PFSK-1 (cell line): ENCODE data around the gene LYSMD4.
A peak's percentile ranks its signal among the peaks of the same experiment; 100 is the strongest.

ENCODE experiments used
- FOXP2 ChIP-seq: optimal IDR thresholded peaks from 2 replicates; pipeline ENCODE3; 2011; ENCODE audit warnings: borderline replicate concordance, control low read depth, inconsistent platforms; ENCODE audit not compliant: insufficient read depth; ENCODE audit errors: extremely low read length, extremely low read depth
- POLR2AphosphoS5 ChIP-seq: IDR thresholded peaks from 2 replicates; pipeline ENCODE4 v1.6.1; 2012; ENCODE audit warnings: low read depth, mild to moderate bottlenecking, control low read depth, low read length, moderate library complexity
- REST ChIP-seq, 2 experiments: IDR thresholded peaks; 2 replicates each; pipeline versions ENCODE4 v1.6.1 to v1.8.0; 2011 to 2012; ENCODE audit warnings: low read depth in 2 of 2, low read length in 2 of 2, control low read depth in 1 of 2, inconsistent platforms in 1 of 2, mild to moderate bottlenecking in 1 of 2, moderate library complexity in 1 of 2; ENCODE audit not compliant: insufficient read depth in 1 of 2
- SIN3A ChIP-seq: IDR thresholded peaks from 2 replicates; pipeline ENCODE4 v1.6.1; 2012; ENCODE audit warnings: mild to moderate bottlenecking, low read length, moderate library complexity, borderline replicate concordance; ENCODE audit not compliant: insufficient read depth
- TAF1 ChIP-seq: IDR thresholded peaks from 2 replicates; pipeline ENCODE4 v1.6.1; 2012; ENCODE audit warnings: low read length, control low read depth, borderline replicate concordance; ENCODE audit not compliant: insufficient read depth

Gene LYSMD4

GRCh38 chr15:99686290-99686689, 46.9 kb downstream of the LYSMD4 start:
- TF ChIP-seq SIN3A (no peak), FOXP2 (no peak), POLR2AphosphoS5 (no peak), REST (IDR thresholded peaks at IDR 0.05; ENCODE audit: insufficient read depth in 1 of 2, low read depth in 2 of 2, low read length in 2 of 2) (no peak), TAF1 (no peak)

GRCh38 chr15:99683000-99683670, 50.1 kb downstream of the LYSMD4 start:
- TF ChIP-seq POLR2AphosphoS5 (peak; percentile 56), SIN3A (0 out of 2 replicates have a peak, but pooled peaks have one; percentile 21), REST (IDR thresholded peaks at IDR 0.05; ENCODE audit: insufficient read depth in 1 of 2, low read depth in 2 of 2, low read length in 2 of 2) (no peak), TAF1 (no peak), FOXP2 (no peak)

GRCh38 chr15:99682455-99682854, 50.8 kb downstream of the LYSMD4 start:
- no peak for TF ChIP-seq TAF1
- no peak for TF ChIP-seq FOXP2

GRCh38 chr15:99681990-99682389, 51.2 kb downstream of the LYSMD4 start:
- TF ChIP-seq TAF1 (no peak), POLR2AphosphoS5 (no peak), SIN3A (no peak), FOXP2 (no peak), REST (IDR thresholded peaks at IDR 0.05; ENCODE audit: insufficient read depth in 1 of 2, low read depth in 2 of 2, low read length in 2 of 2) (no peak)

GRCh38 chr15:99680276-99680675, 53.0 kb downstream of the LYSMD4 start:
- TF ChIP-seq FOXP2: no peak
- TF ChIP-seq TAF1: no peak
- TF ChIP-seq POLR2AphosphoS5: no peak
- TF ChIP-seq REST (IDR thresholded peaks at IDR 0.05; ENCODE audit: insufficient read depth in 1 of 2, low read depth in 2 of 2, low read length in 2 of 2): no peak
- TF ChIP-seq SIN3A: no peak
